Measurements from ENCODE around the gene VILL. TPM values are rescaled to one million over a fixed set of nuclear protein-coding genes. Genes with fewer than 3 reads are reported as not detected.

VILL gene
- total and polyA plus RNA-seq, 2 of the 8 experiments (the other 6 are each of a cell fraction or from before 2014, with no cell fraction given), result 4.1 to 4.2 TPM

DNA sequence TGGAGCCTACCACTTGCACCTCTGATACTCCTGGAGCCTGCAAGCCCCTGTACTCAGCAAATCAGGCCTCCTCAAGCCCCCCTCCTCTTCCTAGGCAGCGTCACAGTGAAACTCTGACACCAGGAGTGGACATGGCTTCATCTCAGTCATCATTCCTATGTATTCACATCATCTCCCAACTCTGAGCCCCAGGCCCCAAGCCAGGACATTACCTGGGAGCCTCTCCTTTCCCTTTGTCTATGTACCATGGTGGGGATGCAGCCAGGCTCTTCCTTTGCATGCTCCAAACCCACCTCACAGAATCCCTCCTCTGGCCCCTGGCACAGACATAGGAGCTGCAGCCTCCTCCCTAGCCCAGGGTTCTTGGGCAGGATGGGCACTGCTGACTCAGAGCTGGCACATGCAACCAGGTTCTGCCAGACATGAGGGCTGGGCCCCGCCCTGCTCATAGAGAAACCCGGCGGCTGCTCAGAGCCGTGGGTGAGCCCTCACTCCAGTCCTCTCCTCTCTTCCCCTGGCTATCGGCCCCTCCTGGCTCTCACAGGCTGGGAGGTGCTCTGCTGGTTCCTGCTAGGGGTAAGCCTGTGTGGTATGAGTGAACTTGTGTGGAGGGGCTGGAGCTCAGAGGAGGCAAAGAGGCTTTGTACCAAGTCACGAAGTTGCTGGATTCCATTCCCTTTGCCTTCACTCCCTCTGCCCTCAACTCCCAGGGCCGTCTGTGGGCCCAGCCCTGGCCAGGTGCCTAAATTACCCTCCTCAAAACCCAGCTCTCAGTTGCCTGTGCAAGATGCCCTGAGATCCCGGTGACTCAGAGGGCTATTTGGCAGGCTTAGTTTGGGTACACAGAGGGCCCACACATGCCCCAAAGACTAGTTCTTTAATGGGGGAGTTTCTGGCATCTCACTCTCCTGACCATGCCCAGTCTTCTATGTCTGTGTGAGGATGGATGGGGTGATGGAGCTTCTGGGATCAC, 40.7 kb downstream of the VILL start:
- Histone ChIP-seq H2AFZ (ENCODE audit: low read length) (no peak overlapping the region), H2BK12ac (ENCODE audit: low read depth, low read length) (no peak overlapping the region), H3K4ac (replicated peaks; ENCODE audit: insufficient read length, low read depth, low read length) (no peak overlapping the region), H3K79me2 (ENCODE audit: control insufficient read depth in 1 of 2, insufficient read depth in 2 of 2, low read length in 2 of 2) (no peaks in the 10 kb centered on the region), H2AK5ac (ENCODE audit: low read depth, low read length) (no peak overlapping the region), H3K9ac (replicated peaks in 1 of 4; ENCODE audit: extremely low read depth in 1 of 4, low read depth in 3 of 4, low read length in 3 of 4) (no peak overlapping the region), H2BK120ac (replicated peaks; ENCODE audit: low read depth, low read length) (no peak overlapping the region), H4K5ac (ENCODE audit: insufficient read length, low read depth, low read length) (no peak overlapping the region), H4K91ac (replicated peaks; ENCODE audit: insufficient read length, low read length) (no peak overlapping the region), H2BK5ac (ENCODE audit: low read depth, low read length) (no peak overlapping the region), H3K56ac (replicated peaks; ENCODE audit: insufficient read length, low read depth, low read length) (no peak overlapping the region), H3K9me3 (ENCODE audit: insufficient read depth in 2 of 2, low read depth in 1 of 2, low read length in 1 of 2) (no peaks in the 10 kb centered on the region), H3K27ac (ENCODE audit: low read depth, low read length) (no peak overlapping the region), H3K23ac (ENCODE audit: insufficient read length) (no peak overlapping the region), H3K79me1 (ENCODE audit: low read depth, low read length) (no peaks in the 10 kb centered on the region), H4K20me1 (replicated peaks in 1 of 2; ENCODE audit: control insufficient read depth in 1 of 2, insufficient read depth in 2 of 2, low read length in 2 of 2) (peaks cover 6 to 8% of the 10 kb centered on the region in 2 experiments), H3K36me3 (ENCODE audit: control insufficient read depth in 2 of 4, insufficient read depth in 4 of 4, low read length in 3 of 4) (no peaks in the 10 kb centered on the region), H3K14ac (ENCODE audit: insufficient read length) (no peak overlapping the region), H3K4me1 (replicated peaks in 1 of 4; ENCODE audit: control insufficient read depth in 3 of 4, insufficient read depth in 4 of 4, low read length in 3 of 4) (peaks cover 0 to 6% (median 3%) of the 10 kb centered on the region in 4 experiments; a peak in 4 of 7 replicates), H3K23me2 (ENCODE audit: low read depth, low read length) (peaks cover 12% of the 10 kb centered on the region; the same call in 1 of the 2 replicates), H4K8ac (ENCODE audit: extremely low read depth, insufficient read depth, low read length) (no peak overlapping the region; the same call in 1 of the 2 replicates), H2BK15ac (ENCODE audit: low read length) (no peak overlapping the region; the same call in 1 of the 2 replicates), H3K18ac (ENCODE audit: extremely low read depth, low read length) (no peak overlapping the region), H2BK20ac (ENCODE audit: low read length) (no peak overlapping the region), H3K4me2 (ENCODE audit: insufficient read depth in 1 of 2, low read depth in 2 of 2, low read length in 2 of 2) (no peak overlapping the region), H3K4me3 (ENCODE audit: extremely low read depth in 1 of 4, insufficient read depth in 2 of 4, low read depth in 3 of 4, low read length in 4 of 4) (no peak overlapping the region), H3K27me3 (replicated peaks in 1 of 4; ENCODE audit: control insufficient read depth in 3 of 4, extremely low read depth in 1 of 4, insufficient read depth in 3 of 4, low read length in 3 of 4) (peaks cover 27 to 52% (median 44%) of the 10 kb centered on the region in 4 experiments)
- FAIRE-seq (no peak), DNase-seq (ENCODE audit: low read depth in 1 of 2, low spot score in 2 of 2) (no peak)
- POLR2A ChIA-PET (ENCODE audit: partially characterized antibody), result interaction anchor here (1.4 to 2.2 kb wide), 2 partner anchors 10 to 37 kb away, joined by 3 to 5 read pairs; no protein-coding TSS in a partner anchor
- CTCF ChIA-PET (ENCODE audit: partially characterized antibody), result interaction anchor here (0.6 to 4.1 kb wide), 7 partner anchors 25 to 176 kb away, joined by 3 to 15 read pairs (median 4); no protein-coding TSS in a partner anchor
- 58% methylated on average over 6 of the region's 9 CpGs; no CpG with 5 or more reads in 1 of the 2 experiments for WGBS, 2 experiments (ENCODE audit: extremely low coverage in 1 of 2, insufficient coverage in 1 of 2, insufficient read length in 1 of 2, insufficient replicate concordance in 2 of 2, low coverage in 1 of 2, low lambda C conversion rate in 2 of 2, missing lambda C conversion rate in 1 of 2)
- TF ChIP-seq SIX5 (IDR thresholded peaks at IDR 0.05; ENCODE audit: low read depth, low read length) (no peak), CTBP2 (IDR thresholded peaks at IDR 0.05; ENCODE audit: borderline replicate concordance, insufficient read depth, insufficient read length, low read length) (no peak), RAD21 (IDR thresholded peaks at IDR 0.05 in 1 of 2, conservative IDR thresholded peaks at IDR 0.05 in 1 of 2; ENCODE audit: low read depth in 2 of 2, low read length in 2 of 2) (no peak), GTF2F1 (IDR thresholded peaks at IDR 0.05; ENCODE audit: borderline replicate concordance, low read depth, low read length) (no peak), GABPA (IDR thresholded peaks at IDR 0.05; ENCODE audit: borderline replicate concordance, insufficient read depth, low read length) (no peak), CBX8 (IDR thresholded peaks at IDR 0.05; ENCODE audit: borderline replicate concordance, low read depth, low read length) (no peak), POLR2A (IDR thresholded peaks at IDR 0.05; ENCODE audit: control extremely low read depth in 1 of 2, low read depth in 2 of 2, low read length in 2 of 2) (no peak), BCL11A (IDR thresholded peaks at IDR 0.05; ENCODE audit: low read depth in 2 of 2, low read length in 2 of 2) (no peak), POU5F1 (IDR thresholded peaks at IDR 0.05; ENCODE audit: low read depth, low read length) (no peak)
- TF ChIP-seq, protein P1, sequence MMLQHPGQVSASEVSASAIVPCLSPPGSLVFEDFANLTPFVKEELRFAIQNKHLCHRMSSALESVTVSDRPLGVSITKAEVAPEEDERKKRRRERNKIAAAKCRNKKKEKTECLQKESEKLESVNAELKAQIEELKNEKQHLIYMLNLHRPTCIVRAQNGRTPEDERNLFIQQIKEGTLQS (IDR thresholded peaks at IDR 0.05; ENCODE audit: insufficient read depth, low read depth, low read length), result no peak
